Natural killer cell (primary cell): ENCODE measurements around the gene ARHGAP24. TPM values are rescaled to one million over a fixed set of nuclear protein-coding genes. Genes with fewer than 3 reads are reported as not detected.

Experiments
- ATAC-seq, 3 donors: fragments of 150-1000 bp in 2 of 3; fragments of 200-7000 bp in 1 of 3; cut with Tn5 transposase; 1 replicate in 1 of 3; 2 replicates in 2 of 3; pipeline ENCODE4 v1.10.0; 2021; ENCODE audit warnings: mild to moderate bottlenecking in 2 of 3, moderate library complexity in 2 of 3
- DNase-seq, 2 donors: peaks; one replicate each; pipeline versions ENCODE4 v3.0.0 to v3.0.0-alpha.2; 2013 to 2021; ENCODE audit warnings: mixed read lengths in 1 of 2
- H3K27ac ChIP-seq: one replicate; pipeline ENCODE4 v1.5.1; 2013; ENCODE audit warnings: mild to moderate bottlenecking, low read length
- H3K27me3 ChIP-seq: one replicate; pipeline ENCODE4 v1.6.1; 2013; ENCODE audit warnings: low read length; ENCODE audit not compliant: control insufficient read depth, insufficient read depth
- H3K36me3 ChIP-seq: one replicate; pipeline ENCODE4 v1.6.1; 2013; ENCODE audit warnings: low read length; ENCODE audit not compliant: control insufficient read depth, insufficient read depth
- H3K4me1 ChIP-seq: one replicate; pipeline ENCODE4 v1.6.1; 2013; ENCODE audit warnings: low read length; ENCODE audit not compliant: control insufficient read depth, insufficient read depth
- H3K4me3 ChIP-seq: one replicate; pipeline ENCODE4 v1.5.1; 2013; ENCODE audit warnings: low read length
- H3K9me3 ChIP-seq: one replicate; pipeline ENCODE4 v1.6.1; 2013; ENCODE audit warnings: low read length; ENCODE audit not compliant: control insufficient read depth, insufficient read depth
- H3K27ac Mint-ChIP-seq, 2 donors: one replicate each; pipeline ENCODE4 v1.8.0; 2022; ENCODE audit warnings: mild to moderate bottlenecking in 2 of 2, mixed read lengths in 2 of 2, moderate library complexity in 1 of 2
- H3K27me3 Mint-ChIP-seq, 2 donors: one replicate each; pipeline ENCODE4 v1.8.0; 2022; ENCODE audit warnings: low read depth in 2 of 2, mixed read lengths in 2 of 2
- H3K36me3 Mint-ChIP-seq: one replicate; pipeline ENCODE4 v1.8.0; 2022; ENCODE audit warnings: mixed read lengths
- H3K4me1 Mint-ChIP-seq, 2 donors: one replicate each; pipeline ENCODE4 v1.8.0; 2022; ENCODE audit warnings: mixed read lengths in 2 of 2
- H3K4me3 Mint-ChIP-seq: one replicate; pipeline ENCODE4 v1.8.0; 2022; ENCODE audit warnings: mild to moderate bottlenecking, moderate library complexity, mixed read lengths
- H3K9me3 Mint-ChIP-seq, 2 donors: one replicate each; pipeline ENCODE4 v1.8.0; 2022; ENCODE audit warnings: mixed read lengths in 2 of 2
- WGBS: methylation state at CpG from one replicate; pipeline ENCODE4 v1.1.7; 2013; ENCODE audit warnings: missing lambda C conversion rate; ENCODE audit not compliant: insufficient coverage; 5-methylcytosine and 5-hydroxymethylcytosine counted together
- intact Hi-C: fragments of 100-400 bp; cut with micrococcal nuclease; formaldehyde crosslinking; loops from one replicate; pipeline ENCODE4 v1.14.2; 2022
- total RNA-seq, 4 donors: library from RNA; stranded (reverse); fragments of 120-200 nt in 1 of 4; gene quantifications; one replicate each; pipeline versions ENCODE4 v1.2.3 to v1.2.4, GENCODE V29; 2013 to 2022
- TF ChIP-seq, protein P1 (sequence below): fragments of 200-600 bp; IDR thresholded peaks from one replicate; pipeline ENCODE4 v1.8.0; 2022; ENCODE audit warnings: antibody characterized with exemption

Gene ARHGAP24
- total RNA-seq, 3 donors from 2014 or later (not counting 1 experiment from before 2014, with no cell fraction given) = 1.7 to 3.6 (median 1.7) TPM

DNA sequence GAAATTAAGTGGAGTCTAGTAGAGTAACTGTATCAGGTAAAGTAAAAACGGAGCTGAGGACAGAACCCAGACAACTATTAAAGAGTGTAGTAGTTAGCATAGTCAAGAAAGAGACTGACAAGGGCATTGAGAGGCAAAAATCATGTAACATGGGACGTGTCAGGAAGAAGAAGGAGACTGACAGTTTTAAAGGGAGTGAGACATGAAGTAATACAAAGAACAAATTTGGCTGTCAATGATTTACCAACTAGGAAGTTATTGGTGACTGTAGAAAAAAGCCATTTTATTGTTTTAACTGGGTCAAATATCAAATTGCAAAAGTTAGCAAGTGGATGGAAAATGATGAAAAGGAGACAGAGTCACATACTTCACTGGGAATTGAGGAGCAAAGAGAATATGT, 462.6 kb downstream of the ARHGAP24 start:
- intact Hi-C loops = no loop called here
- ATAC-seq = no peak

GRCh38 chr4:85938062-85938461, 463.1 kb downstream of the ARHGAP24 start:
- Histone ChIP-seq H3K4me1 (no peaks in the 10 kb centered on the region), H3K9me3 (no peaks in the 10 kb centered on the region), H3K27me3 (no peaks in the 10 kb centered on the region), H3K36me3 (no peaks in the 10 kb centered on the region), H3K27ac (no peak overlapping the region), H3K4me3 (no peak overlapping the region)
- 96% methylated on average over 4 of the region's 5 CpGs for WGBS
- H3K27me3 Mint-ChIP-seq = no peaks in the 10 kb centered on the region
- ATAC-seq (no peak), DNase-seq (no peak)
- TF ChIP-seq, protein P1, sequence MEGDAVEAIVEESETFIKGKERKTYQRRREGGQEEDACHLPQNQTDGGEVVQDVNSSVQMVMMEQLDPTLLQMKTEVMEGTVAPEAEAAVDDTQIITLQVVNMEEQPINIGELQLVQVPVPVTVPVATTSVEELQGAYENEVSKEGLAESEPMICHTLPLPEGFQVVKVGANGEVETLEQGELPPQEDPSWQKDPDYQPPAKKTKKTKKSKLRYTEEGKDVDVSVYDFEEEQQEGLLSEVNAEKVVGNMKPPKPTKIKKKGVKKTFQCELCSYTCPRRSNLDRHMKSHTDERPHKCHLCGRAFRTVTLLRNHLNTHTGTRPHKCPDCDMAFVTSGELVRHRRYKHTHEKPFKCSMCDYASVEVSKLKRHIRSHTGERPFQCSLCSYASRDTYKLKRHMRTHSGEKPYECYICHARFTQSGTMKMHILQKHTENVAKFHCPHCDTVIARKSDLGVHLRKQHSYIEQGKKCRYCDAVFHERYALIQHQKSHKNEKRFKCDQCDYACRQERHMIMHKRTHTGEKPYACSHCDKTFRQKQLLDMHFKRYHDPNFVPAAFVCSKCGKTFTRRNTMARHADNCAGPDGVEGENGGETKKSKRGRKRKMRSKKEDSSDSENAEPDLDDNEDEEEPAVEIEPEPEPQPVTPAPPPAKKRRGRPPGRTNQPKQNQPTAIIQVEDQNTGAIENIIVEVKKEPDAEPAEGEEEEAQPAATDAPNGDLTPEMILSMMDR = no peak
- no peaks in the 10 kb centered on the region for H3K36me3 Mint-ChIP-seq
- intact Hi-C loops = no loop called here
- no peaks in the 10 kb centered on the region for H3K4me1 Mint-ChIP-seq
- H3K9me3 Mint-ChIP-seq = peaks cover 7 to 10% of the 10 kb centered on the region in 2 donors
- H3K4me3 Mint-ChIP-seq = no peak overlapping the region
- no peak overlapping the region for H3K27ac Mint-ChIP-seq

More for the DNA sequence above, 462.6 kb downstream of the ARHGAP24 start:
- WGBS = 84% methylated on average over 2 of the region's 2 CpGs
- Histone ChIP-seq H3K9me3 (no peaks in the 10 kb centered on the region), H3K27me3 (no peaks in the 10 kb centered on the region), H3K4me1 (no peaks in the 10 kb centered on the region), H3K36me3 (no peaks in the 10 kb centered on the region), H3K27ac (no peak overlapping the region), H3K4me3 (no peak overlapping the region)
- no peaks in the 10 kb centered on the region for H3K36me3 Mint-ChIP-seq
- no peak overlapping the region for H3K4me3 Mint-ChIP-seq
- TF ChIP-seq, protein P1 = no peak
- peaks cover 7 to 10% of the 10 kb centered on the region in 2 donors for H3K9me3 Mint-ChIP-seq
- no peak for DNase-seq
- no peaks in the 10 kb centered on the region for H3K4me1 Mint-ChIP-seq
- no peak overlapping the region for H3K27ac Mint-ChIP-seq
- no peaks in the 10 kb centered on the region for H3K27me3 Mint-ChIP-seq

- no peaks in the 10 kb centered on the region for H3K27me3 Mint-ChIP-seq
- no peak overlapping the region for H3K27ac Mint-ChIP-seq
- Histone ChIP-seq H3K4me1 (no peaks in the 10 kb centered on the region), H3K36me3 (no peaks in the 10 kb centered on the region), H3K27me3 (no peaks in the 10 kb centered on the region), H3K9me3 (no peaks in the 10 kb centered on the region), H3K27ac (no peak overlapping the region), H3K4me3 (no peak overlapping the region)
- ATAC-seq = no peak
- 100% methylated on average over 2 of the region's 2 CpGs for WGBS
- no peak overlapping the region for H3K4me3 Mint-ChIP-seq
- peaks cover 7 to 9% of the 10 kb centered on the region in 2 donors for H3K9me3 Mint-ChIP-seq
- H3K4me1 Mint-ChIP-seq = no peaks in the 10 kb centered on the region
- intact Hi-C loops = no loop called here
- DNase-seq = no peak
- TF ChIP-seq, protein P1 = no peak
- H3K36me3 Mint-ChIP-seq = no peaks in the 10 kb centered on the region
These were observed 464.0 kb downstream of the ARHGAP24 start for GRCh38 chr4:85938902-85939301.

GRCh38 chr4:85939595-85939994, 464.6 kb downstream of the ARHGAP24 start:
- H3K4me3 ChIP-seq = no peak overlapping the region
- no peaks in the 10 kb centered on the region for H3K4me1 ChIP-seq
- no peak overlapping the region for H3K27ac ChIP-seq
- no peaks in the 10 kb centered on the region for H3K36me3 Mint-ChIP-seq
- ATAC-seq = no peak
- no peaks in the 10 kb centered on the region for H3K9me3 ChIP-seq
- H3K4me3 Mint-ChIP-seq = no peak overlapping the region
- H3K4me1 Mint-ChIP-seq = no peaks in the 10 kb centered on the region
- intact Hi-C loops = no loop called here
- H3K9me3 Mint-ChIP-seq = peaks cover 4 to 7% of the 10 kb centered on the region in 2 donors
- no peak overlapping the region for H3K27ac Mint-ChIP-seq
- no peaks in the 10 kb centered on the region for H3K27me3 ChIP-seq
- no peak for DNase-seq
- no peaks in the 10 kb centered on the region for H3K27me3 Mint-ChIP-seq
- TF ChIP-seq, protein P1 = no peak
- H3K36me3 ChIP-seq = no peaks in the 10 kb centered on the region
- 94% methylated on average over 2 of the region's 6 CpGs for WGBS
